ENCODE data around the gene RAP1A.

The RAP1A gene

GRCh38 chr1:111735321-111735720, 115.7 kb downstream of the RAP1A start:
- TF ChIP-seq CTCF (IDR thresholded peaks at IDR 0.05; ENCODE audit: low read depth, low read length): no peak
- no peaks in the 10 kb centered on the region for H3K36me3 ChIP-seq
- no peaks in the 10 kb centered on the region for H3K9me3 ChIP-seq
- H3K27me3 ChIP-seq: no peaks in the 10 kb centered on the region
- no peak overlapping the region for H3K4me3 ChIP-seq (ENCODE audit: low read depth, low read length)
- H3K4me1 ChIP-seq: no peaks in the 10 kb centered on the region; the same call in 1 of the 2 replicates
- DNase-seq: no peak

DNA sequence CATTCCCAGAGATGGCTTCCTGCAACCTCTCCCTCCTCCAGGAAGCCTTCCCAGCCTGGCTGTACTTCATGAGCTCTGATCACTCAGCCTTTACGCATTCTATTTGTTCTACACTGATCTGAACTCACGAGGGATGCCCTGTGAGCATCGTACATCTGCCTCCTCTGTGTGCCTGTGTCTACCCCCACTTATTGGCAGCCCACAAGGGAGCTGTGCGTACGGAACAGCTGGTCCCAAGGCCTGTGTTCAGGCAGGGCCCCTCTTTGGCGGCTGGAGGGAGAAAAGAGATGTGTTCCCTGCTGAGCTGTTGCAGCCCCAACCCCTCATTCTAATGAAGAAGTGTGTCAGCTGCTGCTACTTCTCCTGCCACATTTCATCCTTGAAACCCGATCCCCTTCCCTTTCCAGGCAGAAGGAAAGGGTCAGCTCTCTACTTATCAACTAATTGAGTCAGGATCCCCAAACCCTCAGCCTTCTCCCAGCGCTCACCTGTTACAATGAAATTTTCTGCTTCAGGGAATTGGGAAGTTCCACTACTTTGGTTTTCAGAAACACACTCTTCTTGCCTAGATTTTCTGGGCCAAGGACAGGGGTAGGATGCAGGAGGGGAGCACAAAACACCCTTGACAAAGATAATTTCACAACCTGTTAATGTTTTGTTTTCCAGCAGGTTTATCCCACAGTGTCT, 116.4 kb downstream of the RAP1A start:
- no peaks in the 10 kb centered on the region for H3K9me3 ChIP-seq
- no peak overlapping the region for H3K4me3 ChIP-seq (ENCODE audit: low read depth, low read length)
- DNase-seq: peak; percentile 28
- no peaks in the 10 kb centered on the region for H3K27me3 ChIP-seq
- H3K36me3 ChIP-seq: no peaks in the 10 kb centered on the region
- no peaks in the 10 kb centered on the region; the same call in 1 of the 2 replicates for H3K4me1 ChIP-seq
- no peak for TF ChIP-seq CTCF (IDR thresholded peaks at IDR 0.05; ENCODE audit: low read depth, low read length)

DNA sequence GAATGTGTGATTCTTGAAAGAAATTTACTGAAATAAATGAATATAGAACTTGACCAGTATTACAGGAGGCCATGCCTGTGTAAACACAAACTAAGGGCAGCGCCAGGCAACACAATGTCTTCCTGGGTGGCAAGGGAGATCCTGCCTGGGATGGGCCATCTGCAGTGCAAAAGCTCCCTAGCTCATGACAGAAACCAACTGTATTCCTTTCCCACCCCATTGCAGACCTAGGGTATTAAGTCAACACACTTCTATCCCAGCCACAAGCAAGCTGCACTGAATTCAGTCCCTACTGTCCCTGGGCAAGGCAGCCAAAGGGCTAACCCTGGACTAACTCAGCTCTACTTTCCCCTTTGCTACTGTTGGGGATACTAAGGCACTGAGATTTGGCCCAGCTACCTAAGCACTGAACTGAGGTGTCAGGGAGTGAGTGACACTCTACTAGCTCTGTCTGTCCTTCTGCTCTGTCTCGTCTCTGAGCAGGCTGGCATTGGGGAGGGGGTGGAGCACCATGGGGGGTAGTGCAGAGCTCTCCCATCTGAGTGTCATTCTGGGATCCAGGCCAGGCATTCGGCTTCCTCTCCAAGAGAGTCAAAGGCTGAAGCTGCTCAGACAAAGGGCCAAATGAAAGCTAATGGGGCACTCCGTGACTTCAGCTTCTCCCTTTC, 117.1 kb downstream of the RAP1A start:
- Histone ChIP-seq H3K9me3 (no peaks in the 10 kb centered on the region), H3K36me3 (no peaks in the 10 kb centered on the region), H3K4me3 (ENCODE audit: low read depth, low read length) (no peak overlapping the region), H3K4me1 (no peaks in the 10 kb centered on the region; the same call in 1 of the 2 replicates), H3K27me3 (no peaks in the 10 kb centered on the region)
- no peak for DNase-seq
- no peak for TF ChIP-seq CTCF (IDR thresholded peaks at IDR 0.05; ENCODE audit: low read depth, low read length)

DNA sequence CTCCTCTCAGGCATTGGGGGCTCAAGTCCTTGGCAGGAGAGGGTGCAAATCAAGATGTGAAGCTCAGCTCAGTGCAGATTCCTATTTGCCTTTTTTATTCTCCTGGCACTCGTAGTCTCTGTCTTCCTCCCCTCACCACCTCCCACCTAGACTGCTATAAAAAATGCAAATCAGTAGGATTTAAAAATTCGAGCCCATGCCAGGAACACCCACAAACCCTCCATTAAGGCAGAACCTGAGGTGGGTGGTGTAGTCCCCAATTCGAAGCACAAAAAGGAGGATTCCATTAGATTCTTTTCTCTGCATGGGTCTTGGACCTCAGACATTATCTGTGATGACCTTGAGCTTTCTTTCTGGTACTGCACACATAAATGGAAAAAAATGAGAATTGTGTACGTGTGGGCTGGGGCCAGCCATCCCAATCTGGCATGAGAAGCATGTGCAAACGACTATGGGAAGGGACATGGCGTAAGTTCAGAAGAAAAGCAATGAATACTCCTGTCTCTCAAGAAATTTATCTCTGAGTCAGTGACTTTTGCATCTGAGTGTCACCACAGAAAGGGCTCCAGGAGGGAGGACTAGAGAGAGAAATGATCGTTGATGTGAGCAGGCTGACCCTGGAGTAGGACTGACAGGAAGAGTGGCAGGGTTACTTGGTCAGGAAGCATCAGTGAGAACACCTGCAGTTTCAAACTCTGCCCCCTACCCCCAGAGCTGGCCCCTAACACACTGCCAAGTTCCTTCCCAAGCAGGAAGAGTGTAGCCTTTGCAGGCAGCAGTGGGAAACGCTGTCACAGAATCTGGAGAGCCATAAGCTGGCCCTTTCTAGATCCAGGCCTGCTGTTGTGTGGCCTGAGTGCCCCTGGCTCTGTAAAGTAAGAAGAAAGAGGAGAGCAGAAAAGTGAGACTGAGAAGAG, 117.9 kb downstream of the RAP1A start:
- no peak for DNase-seq
- Histone ChIP-seq H3K9me3 (no peaks in the 10 kb centered on the region), H3K36me3 (no peaks in the 10 kb centered on the region), H3K4me1 (no peaks in the 10 kb centered on the region; the same call in 1 of the 2 replicates), H3K27me3 (no peaks in the 10 kb centered on the region), H3K4me3 (ENCODE audit: low read depth, low read length) (no peak overlapping the region; the same call in 1 of the 2 replicates)
- no peak for TF ChIP-seq CTCF (IDR thresholded peaks at IDR 0.05; ENCODE audit: low read depth, low read length)

DNA sequence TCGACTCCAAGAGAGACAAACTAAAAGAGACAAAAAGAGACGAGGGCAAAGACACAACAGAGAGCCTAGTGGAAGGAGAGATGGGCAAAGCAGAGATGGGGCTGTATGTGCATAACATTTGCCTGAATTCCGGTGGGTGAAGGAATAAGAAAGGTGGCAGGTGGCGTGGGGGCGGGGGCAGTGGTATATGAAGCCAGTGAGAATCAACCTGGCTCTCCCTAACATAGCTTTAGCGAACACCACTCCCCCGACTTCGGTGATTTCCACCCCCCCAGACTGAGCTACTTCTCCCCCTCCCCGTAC, 118.5 kb downstream of the RAP1A start:
- DNase-seq: no peak

More for the DNA sequence above, 118.5 kb downstream of the RAP1A start:
- no peaks in the 10 kb centered on the region for H3K36me3 ChIP-seq
- no peaks in the 10 kb centered on the region; the same call in 1 of the 2 replicates for H3K4me1 ChIP-seq
- H3K9me3 ChIP-seq: no peaks in the 10 kb centered on the region
- no peaks in the 10 kb centered on the region for H3K27me3 ChIP-seq
- H3K4me3 ChIP-seq (ENCODE audit: low read depth, low read length): peak overlapping the region; percentile 69
- TF ChIP-seq CTCF (IDR thresholded peaks at IDR 0.05; ENCODE audit: low read depth, low read length): no peak

Measured in BE2C (cell line).